Endothelial cell of umbilical vein (primary cell): ENCODE results near the gene TSG101. TPM values are rescaled to one million over a fixed set of nuclear protein-coding genes. Genes with fewer than 3 reads are reported as not detected.

ENCODE experiments used
- BruUV-seq: library from RNA; stranded (reverse); fragments of 400-500 nt; replicated peaks from 2 replicates; lab custom pipeline; 2021; lab: Mats Ljungman, UMichigan
- CTCF ChIA-PET: fragments of 300-600, 350-600 bp; sonication (Branson Sonifier 250); formaldehyde crosslinking; loops from one replicate; lab custom pipeline; 2021; ENCODE audit warnings: antibody characterized with exemption, inconsistent platforms; lab: Charles Lee
- POLR2A ChIA-PET: fragments of 300-600, 350-600 bp; sonication (Branson Sonifier 250); formaldehyde crosslinking; loops from one replicate; lab custom pipeline; 2021; ENCODE audit warnings: antibody characterized with exemption, inconsistent platforms; lab: Charles Lee
- DNase-seq: peaks from one replicate; pipeline ENCODE4 v3.0.0-alpha.2; 2011; ENCODE audit warnings: low read depth, low spot score
- FAIRE-seq: peaks from 2 replicates; lab custom pipeline; 2011; peaks lifted over from hg19 to GRCh38; lab: Jason Lieb, UNC
- H2AFZ ChIP-seq: 2 replicates; pipeline ENCODE4 v1.6.0; 2012; ENCODE audit warnings: low read depth, low read length, control low read depth, inconsistent platforms
- H3K27ac ChIP-seq: 2 replicates; pipeline ENCODE4 v1.5.1; 2011; ENCODE audit warnings: low read depth, mild to moderate bottlenecking, control low read depth, low read length, moderate library complexity; ENCODE audit not compliant: insufficient read depth
- H3K27me3 ChIP-seq, 2 experiments: 2 replicates each; pipeline versions ENCODE4 v1.6.0 to v1.6.1; 2011; ENCODE audit warnings: low read length in 2 of 2, mixed read lengths in 1 of 2; ENCODE audit not compliant: control insufficient read depth in 2 of 2, insufficient read depth in 2 of 2
- H3K36me3 ChIP-seq, 2 experiments: 2 replicates in 1 of 2; 3 replicates in 1 of 2; pipeline ENCODE4 v1.5.1; 2011; ENCODE audit warnings: low read length in 2 of 2, mild to moderate bottlenecking in 1 of 2, moderate library complexity in 1 of 2; ENCODE audit not compliant: control insufficient read depth in 2 of 2, insufficient read depth in 2 of 2; ENCODE audit errors: extremely low read depth in 1 of 2
- H3K4me1 ChIP-seq: 3 replicates; pipeline ENCODE4 v1.5.1; 2011; ENCODE audit warnings: mild to moderate bottlenecking, low read length; ENCODE audit not compliant: control insufficient read depth, insufficient read depth; ENCODE audit errors: extremely low read depth
- H3K4me2 ChIP-seq: 2 replicates; pipeline ENCODE4 v1.6.1; 2011; ENCODE audit warnings: low read length, control low read depth, mixed read lengths; ENCODE audit not compliant: insufficient read depth
- H3K4me3 ChIP-seq, 3 experiments: fragments of 200-600 bp in 1 of 3; sonication (generic), shearing (Covaris generic) in 1 of 3; replicated peaks in 1 of 3; 2 replicates each; pipeline ENCODE4 v1.5.1; 2011 to 2016; ENCODE audit warnings: control low read depth in 3 of 3, low read length in 3 of 3, mild to moderate bottlenecking in 2 of 3, inconsistent platforms in 1 of 3, low read depth in 1 of 3, moderate library complexity in 1 of 3; ENCODE audit not compliant: insufficient read depth in 1 of 3
- H3K79me2 ChIP-seq: 2 replicates; pipeline ENCODE4 v1.6.0; 2012; ENCODE audit warnings: low read length, inconsistent platforms; ENCODE audit not compliant: control insufficient read depth, insufficient read depth
- H3K9ac ChIP-seq: replicated peaks from 2 replicates; pipeline ENCODE3; 2011; ENCODE audit warnings: low read length, control low read depth; ENCODE audit not compliant: insufficient read depth; ENCODE audit errors: extremely low read depth
- H3K9me1 ChIP-seq: replicated peaks from 3 replicates; pipeline ENCODE4 v1.6.0; 2011; ENCODE audit warnings: mild to moderate bottlenecking, low read length; ENCODE audit not compliant: control insufficient read depth, insufficient read depth; ENCODE audit errors: extremely low read depth
- H3K9me3 ChIP-seq: replicated peaks from 2 replicates; pipeline ENCODE4 v1.5.1; 2012; ENCODE audit warnings: low read length, inconsistent platforms; ENCODE audit not compliant: control insufficient read depth, insufficient read depth
- H4K20me1 ChIP-seq: replicated peaks from 2 replicates; pipeline ENCODE3; 2011; ENCODE audit warnings: mild to moderate bottlenecking, low read length; ENCODE audit not compliant: control insufficient read depth, insufficient read depth; ENCODE audit errors: extremely low read depth
- CTCF ChIP-seq, 2 donors: IDR thresholded peaks; 1 replicate in 1 of 2; 2 replicates in 1 of 2; pipeline ENCODE4 v1.5.1; 2011; ENCODE audit warnings: low read length in 2 of 2, mild to moderate bottlenecking in 2 of 2, moderate library complexity in 2 of 2, control low read depth in 1 of 2, inconsistent platforms in 1 of 2, low read depth in 1 of 2; ENCODE audit not compliant: insufficient read depth in 1 of 2; ENCODE audit errors: extremely low read depth in 1 of 2
- EZH2 ChIP-seq: IDR thresholded peaks from 2 replicates; pipeline ENCODE4 v1.6.1; 2012; ENCODE audit warnings: borderline replicate concordance, low read depth, mild to moderate bottlenecking, moderate library complexity, low read length, inconsistent platforms; ENCODE audit not compliant: severe bottlenecking
- FOS ChIP-seq: IDR thresholded peaks from 2 replicates; pipeline ENCODE4 v1.6.1; 2011; ENCODE audit warnings: mild to moderate bottlenecking, low read length, moderate library complexity, borderline replicate concordance; ENCODE audit not compliant: insufficient read depth
- GATA2 ChIP-seq: IDR thresholded peaks from 2 replicates; pipeline ENCODE4 v1.7.0; 2011; ENCODE audit warnings: low read depth, mild to moderate bottlenecking, moderate library complexity, mixed read lengths, low read length; ENCODE audit not compliant: insufficient read length, insufficient read depth
- JUN ChIP-seq: IDR thresholded peaks from 2 replicates; pipeline ENCODE4 v1.6.1; 2011; ENCODE audit warnings: borderline replicate concordance, low read depth; ENCODE audit not compliant: insufficient read length, insufficient read depth
- MAX ChIP-seq: IDR thresholded peaks from 2 replicates; pipeline ENCODE4 v1.6.1; 2011; ENCODE audit not compliant: insufficient read depth, insufficient read length
- MYC ChIP-seq: IDR thresholded peaks from one replicate; pipeline ENCODE4 v1.6.1; 2011; ENCODE audit warnings: mild to moderate bottlenecking, low read depth, low read length
- POLR2A ChIP-seq: IDR thresholded peaks from 2 replicates; pipeline ENCODE4 v1.6.1; 2012; ENCODE audit warnings: low read depth, mild to moderate bottlenecking, control low read depth, low read length
- POLR2AphosphoS5 ChIP-seq: IDR thresholded peaks from 2 replicates; pipeline ENCODE4 v1.6.1; 2012; ENCODE audit warnings: low read depth, mild to moderate bottlenecking, control low read depth, low read length, moderate library complexity; ENCODE audit not compliant: insufficient read depth
- dilution Hi-C: fragments of 300-500 bp; cut with MboI; formaldehyde crosslinking; loops from one replicate; pipeline ENCODE4 v1.15.0; 2019; ENCODE audit warnings: low sequenced_read_pairs; ENCODE audit not compliant: extremely low pct_ligation_motif_present
- intact Hi-C: fragments of 100-400 bp; cut with micrococcal nuclease; formaldehyde crosslinking; loops from one replicate; pipeline ENCODE4 v1.10.0; 2022
- polyA plus RNA-seq, 4 experiments: library from polyadenylated mRNA; depleted of rRNA in 3 of 4; stranded (reverse) in 3 of 4; unstranded in 1 of 4; fragments of >200 nt; gene quantifications; 2 replicates each; pipeline versions ENCODE4 v1.2.1 to v1.2.3, GENCODE V29; 2011 to 2012; ENCODE audit warnings: missing spikeins in 1 of 4
- total RNA-seq: library from RNA; stranded (reverse); gene quantifications from 2 replicates; pipeline ENCODE4 v1.2.3, GENCODE V29; 2021

The TSG101 gene
- total and polyA plus RNA-seq, 2 donors (not counting 3 experiments of a cell fraction or from before 2014, with no cell fraction given): 41.3 to 163 TPM

- Histone ChIP-seq H3K9me1 (no peaks in the 10 kb centered on the region), H3K4me2 (no peak overlapping the region), H3K9ac (no peak overlapping the region), H3K27ac (no peak overlapping the region), H3K79me2 (no peaks in the 10 kb centered on the region), H4K20me1 (no peaks in the 10 kb centered on the region), H3K9me3 (no peaks in the 10 kb centered on the region), H2AFZ (no peak overlapping the region), H3K4me1 (no peaks in the 10 kb centered on the region), H3K4me3 (no peak overlapping the region), H3K27me3 (no peaks in the 10 kb centered on the region), H3K36me3 (peaks cover 2 to 4% of the 10 kb centered on the region in 2 experiments)
- DNase-seq (no peak), FAIRE-seq (no peak)
- CTCF ChIA-PET: no interaction called here
- POLR2A ChIA-PET: no interaction called here
- dilution Hi-C loops (no loop called here), intact Hi-C loops (no loop called here)
- no TSS peak for BruUV-seq
- TF ChIP-seq MAX (no peak), JUN (no peak), MYC (no peak), EZH2 (no peak), POLR2AphosphoS5 (no peak), GATA2 (no peak)
Observed at GRCh38 chr11:18563090-18563730, 36.5 kb upstream of the TSG101 start.

GRCh38 chr11:18548001-18548400 lies 21.3 kb upstream of the TSG101 start:
- Histone ChIP-seq H3K9me3 (no peaks in the 10 kb centered on the region), H3K36me3 (peaks cover 3 to 4% of the 10 kb centered on the region in 2 experiments), H3K4me2 (no peak overlapping the region), H4K20me1 (peaks cover 3% of the 10 kb centered on the region), H3K4me3 (no peak overlapping the region), H2AFZ (no peak overlapping the region), H3K27me3 (no peaks in the 10 kb centered on the region), H3K9me1 (no peaks in the 10 kb centered on the region), H3K79me2 (no peaks in the 10 kb centered on the region), H3K4me1 (no peaks in the 10 kb centered on the region), H3K27ac (no peak overlapping the region), H3K9ac (no peak overlapping the region)
- DNase-seq: no peak
- intact Hi-C loops: no loop called here
- BruUV-seq: no TSS peak
- CTCF ChIA-PET: interaction anchor here (0.8 kb wide), 1 partner anchor 85 kb away, joined by 3 read pairs; no protein-coding TSS in a partner anchor
- FAIRE-seq: no peak
- dilution Hi-C loops: no loop called here
- no peak for TF ChIP-seq JUN
- no peak for TF ChIP-seq CTCF (IDR thresholded peaks at IDR 0.05; ENCODE audit: extremely low read depth in 1 of 2, insufficient read depth in 1 of 2, low read depth in 1 of 2, low read length in 2 of 2)
- TF ChIP-seq GATA2: no peak
- TF ChIP-seq MAX: no peak
- TF ChIP-seq POLR2A: no peak
- no peak for TF ChIP-seq FOS
- TF ChIP-seq EZH2: no peak
- TF ChIP-seq POLR2AphosphoS5: no peak
- TF ChIP-seq MYC: no peak
- POLR2A ChIA-PET: no interaction called here
